ENCODE results near the gene KIAA1671.

Gene KIAA1671

GRCh38 chr22:25059438-25059837 lies 106.9 kb downstream of the KIAA1671 start:
- no CpG with 5 or more reads among the region's 5 CpGs for WGBS (ENCODE audit: extremely low coverage, insufficient coverage, low lambda C conversion rate)
- Histone ChIP-seq H3K36me3 (ENCODE audit: control insufficient read depth, insufficient read depth, low read length) (no peaks in the 10 kb centered on the region), H3K9ac (ENCODE audit: low read length) (no peak overlapping the region), H3K4me3 (ENCODE audit: low read length) (no peak overlapping the region), H3K23ac (ENCODE audit: low read length) (no peak overlapping the region), H3K27me3 (ENCODE audit: insufficient read depth, low read length, poor library complexity) (no peaks in the 10 kb centered on the region), H2BK120ac (ENCODE audit: low read depth, low read length) (no peak overlapping the region), H2AK5ac (ENCODE audit: low read length) (no peak overlapping the region), H3K79me1 (ENCODE audit: low read length) (no peaks in the 10 kb centered on the region), H2BK15ac (replicated peaks; ENCODE audit: low read depth) (no peak overlapping the region), H4K8ac (ENCODE audit: low read depth, low read length) (no peak overlapping the region), H2BK5ac (ENCODE audit: low read length) (no peak overlapping the region), H3K79me2 (ENCODE audit: control insufficient read depth, insufficient read depth, low read length) (no peaks in the 10 kb centered on the region), H3K4ac (ENCODE audit: low read depth, low read length) (no peak overlapping the region), H3K18ac (ENCODE audit: low read length) (no peak overlapping the region), H3K27ac (ENCODE audit: low read depth, low read length) (no peak overlapping the region), H4K5ac (ENCODE audit: low read length) (no peak overlapping the region), H3K4me2 (ENCODE audit: low read length) (no peak overlapping the region), H3K56ac (ENCODE audit: low read length) (no peak overlapping the region), H3K4me1 (ENCODE audit: control insufficient read depth, low read depth, low read length) (no peaks in the 10 kb centered on the region)
- DNase-seq, result no peak

- Histone ChIP-seq H3K4me1 (ENCODE audit: control insufficient read depth, low read depth, low read length) (no peaks in the 10 kb centered on the region), H3K79me2 (ENCODE audit: control insufficient read depth, insufficient read depth, low read length) (no peaks in the 10 kb centered on the region), H3K36me3 (ENCODE audit: control insufficient read depth, insufficient read depth, low read length) (no peaks in the 10 kb centered on the region), H4K8ac (ENCODE audit: low read depth, low read length) (no peak overlapping the region), H3K27ac (ENCODE audit: low read depth, low read length) (no peak overlapping the region), H3K4me2 (ENCODE audit: low read length) (no peak overlapping the region), H3K4ac (ENCODE audit: low read depth, low read length) (no peak overlapping the region), H3K18ac (ENCODE audit: low read length) (no peak overlapping the region), H3K4me3 (ENCODE audit: low read length) (no peak overlapping the region), H3K56ac (ENCODE audit: low read length) (no peak overlapping the region), H4K5ac (ENCODE audit: low read length) (no peak overlapping the region), H3K23ac (ENCODE audit: low read length) (no peak overlapping the region), H3K79me1 (ENCODE audit: low read length) (no peaks in the 10 kb centered on the region), H2BK15ac (replicated peaks; ENCODE audit: low read depth) (no peak overlapping the region), H2AK5ac (ENCODE audit: low read length) (no peak overlapping the region), H2BK120ac (ENCODE audit: low read depth, low read length) (no peak overlapping the region), H3K27me3 (ENCODE audit: insufficient read depth, low read length, poor library complexity) (no peaks in the 10 kb centered on the region), H2BK5ac (ENCODE audit: low read length) (no peak overlapping the region), H3K9ac (ENCODE audit: low read length) (no peak overlapping the region)
- WGBS (ENCODE audit: extremely low coverage, insufficient coverage, low lambda C conversion rate), result no CpG with 5 or more reads among the region's 10 CpGs
- no peak for DNase-seq
Measured at GRCh38 chr22:25060522-25061071, 108.1 kb downstream of the KIAA1671 start.

DNA sequence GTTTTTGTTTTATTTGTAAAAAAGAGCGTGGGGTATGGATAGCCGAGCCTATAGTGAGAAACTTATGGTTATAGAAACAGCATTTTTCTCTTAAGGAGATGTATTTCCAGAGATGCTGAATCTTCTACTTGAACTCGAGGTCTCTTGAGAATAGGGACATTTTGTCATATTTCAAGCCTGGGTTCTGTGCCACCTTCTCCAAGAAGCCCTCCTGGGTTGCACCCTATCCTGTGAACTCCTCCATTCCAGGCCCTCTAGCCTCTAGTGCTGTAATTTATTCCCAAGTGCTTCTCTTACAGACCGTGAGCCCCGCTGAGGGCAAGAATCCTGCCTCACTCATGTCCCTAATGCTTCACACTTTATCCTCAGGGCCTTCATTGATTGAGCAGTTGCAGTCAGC lies 108.6 kb downstream of the KIAA1671 start:
- Histone ChIP-seq H2BK15ac (replicated peaks; ENCODE audit: low read depth) (no peak overlapping the region), H3K79me2 (ENCODE audit: control insufficient read depth, insufficient read depth, low read length) (no peaks in the 10 kb centered on the region), H4K5ac (ENCODE audit: low read length) (no peak overlapping the region), H3K79me1 (ENCODE audit: low read length) (no peaks in the 10 kb centered on the region), H3K4ac (ENCODE audit: low read depth, low read length) (no peak overlapping the region), H3K27me3 (ENCODE audit: insufficient read depth, low read length, poor library complexity) (no peaks in the 10 kb centered on the region), H3K18ac (ENCODE audit: low read length) (no peak overlapping the region), H4K8ac (ENCODE audit: low read depth, low read length) (no peak overlapping the region), H2AK5ac (ENCODE audit: low read length) (no peak overlapping the region), H2BK120ac (ENCODE audit: low read depth, low read length) (no peak overlapping the region), H3K36me3 (ENCODE audit: control insufficient read depth, insufficient read depth, low read length) (no peaks in the 10 kb centered on the region), H3K4me1 (ENCODE audit: control insufficient read depth, low read depth, low read length) (no peaks in the 10 kb centered on the region), H3K4me2 (ENCODE audit: low read length) (no peak overlapping the region), H3K27ac (ENCODE audit: low read depth, low read length) (no peak overlapping the region), H2BK5ac (ENCODE audit: low read length) (no peak overlapping the region), H3K9ac (ENCODE audit: low read length) (no peak overlapping the region), H3K56ac (ENCODE audit: low read length) (no peak overlapping the region), H3K4me3 (ENCODE audit: low read length) (no peak overlapping the region), H3K23ac (ENCODE audit: low read length) (no peak overlapping the region)
- WGBS (ENCODE audit: extremely low coverage, insufficient coverage, low lambda C conversion rate), result 100% methylated on average over 1 of the region's 5 CpGs
- DNase-seq, result no peak

GRCh38 chr22:25061605-25062376 lies 109.3 kb downstream of the KIAA1671 start:
- H3K27ac ChIP-seq (ENCODE audit: low read depth, low read length), result no peak overlapping the region
- H4K8ac ChIP-seq (ENCODE audit: low read depth, low read length), result no peak overlapping the region
- H3K4me2 ChIP-seq (ENCODE audit: low read length), result no peak overlapping the region
- H3K27me3 ChIP-seq (ENCODE audit: insufficient read depth, low read length, poor library complexity), result no peaks in the 10 kb centered on the region
- DNase-seq, result no peak
- H3K79me1 ChIP-seq (ENCODE audit: low read length), result no peaks in the 10 kb centered on the region
- no peak overlapping the region for H3K18ac ChIP-seq (ENCODE audit: low read length)
- H3K36me3 ChIP-seq (ENCODE audit: control insufficient read depth, insufficient read depth, low read length), result no peaks in the 10 kb centered on the region
- H3K56ac ChIP-seq (ENCODE audit: low read length), result no peak overlapping the region
- no peak overlapping the region for H3K4me3 ChIP-seq (ENCODE audit: low read length)
- no peak overlapping the region for H2BK120ac ChIP-seq (ENCODE audit: low read depth, low read length)
- no peak overlapping the region for H4K5ac ChIP-seq (ENCODE audit: low read length)
- H3K9ac ChIP-seq (ENCODE audit: low read length), result no peak overlapping the region
- H2AK5ac ChIP-seq (ENCODE audit: low read length), result no peak overlapping the region
- no CpG with 5 or more reads among the region's 8 CpGs for WGBS (ENCODE audit: extremely low coverage, insufficient coverage, low lambda C conversion rate)
- no peak overlapping the region for H2BK5ac ChIP-seq (ENCODE audit: low read length)
- no peaks in the 10 kb centered on the region for H3K79me2 ChIP-seq (ENCODE audit: control insufficient read depth, insufficient read depth, low read length)
- H2BK15ac ChIP-seq (replicated peaks; ENCODE audit: low read depth), result no peak overlapping the region
- H3K4me1 ChIP-seq (ENCODE audit: control insufficient read depth, low read depth, low read length), result no peaks in the 10 kb centered on the region
- H3K4ac ChIP-seq (ENCODE audit: low read depth, low read length), result no peak overlapping the region
- no peak overlapping the region for H3K23ac ChIP-seq (ENCODE audit: low read length)

- H3K4me1 ChIP-seq (ENCODE audit: control insufficient read depth, low read depth, low read length), result no peaks in the 10 kb centered on the region
- H2BK120ac ChIP-seq (ENCODE audit: low read depth, low read length), result no peak overlapping the region
- H4K5ac ChIP-seq (ENCODE audit: low read length), result no peak overlapping the region
- H3K36me3 ChIP-seq (ENCODE audit: control insufficient read depth, insufficient read depth, low read length), result no peaks in the 10 kb centered on the region
- H2AK5ac ChIP-seq (ENCODE audit: low read length), result no peak overlapping the region
- no peak overlapping the region for H3K23ac ChIP-seq (ENCODE audit: low read length)
- H3K79me1 ChIP-seq (ENCODE audit: low read length), result no peaks in the 10 kb centered on the region
- DNase-seq, result no peak
- no peak overlapping the region for H4K8ac ChIP-seq (ENCODE audit: low read depth, low read length)
- H3K79me2 ChIP-seq (ENCODE audit: control insufficient read depth, insufficient read depth, low read length), result no peaks in the 10 kb centered on the region
- WGBS (ENCODE audit: extremely low coverage, insufficient coverage, low lambda C conversion rate), result no CpG with 5 or more reads among the region's 16 CpGs
- H3K4me2 ChIP-seq (ENCODE audit: low read length), result no peak overlapping the region
- H3K56ac ChIP-seq (ENCODE audit: low read length), result no peak overlapping the region
- no peak overlapping the region for H3K27ac ChIP-seq (ENCODE audit: low read depth, low read length)
- no peaks in the 10 kb centered on the region for H3K27me3 ChIP-seq (ENCODE audit: insufficient read depth, low read length, poor library complexity)
- no peak overlapping the region for H3K18ac ChIP-seq (ENCODE audit: low read length)
- no peak overlapping the region for H3K4me3 ChIP-seq (ENCODE audit: low read length)
- H2BK15ac ChIP-seq (replicated peaks; ENCODE audit: low read depth), result no peak overlapping the region
- H3K4ac ChIP-seq (ENCODE audit: low read depth, low read length), result no peak overlapping the region
- H2BK5ac ChIP-seq (ENCODE audit: low read length), result no peak overlapping the region
- no peak overlapping the region for H3K9ac ChIP-seq (ENCODE audit: low read length)
Measured at GRCh38 chr22:25062386-25063085, 110.0 kb downstream of the KIAA1671 start.

All from mesendoderm (in vitro differentiated cells).